Esophagus muscularis mucosa (tissue), 4 donors: Measurements from ENCODE around the gene HEATR1. TPM values are rescaled to one million over a fixed set of nuclear protein-coding genes. Genes with fewer than 3 reads are reported as not detected.
"Not testable (repeated sequence)": the region's sequence is repeated elsewhere in the genome, so short reads cannot be mapped to it uniquely, and the experiment has no call there.

Experiments used
- DNase-seq: peaks from one replicate; pipeline ENCODE4 v3.0.0-alpha.2; 2017; ENCODE audit errors: extremely low spot score
- H3K27ac ChIP-seq, 4 donors: fragments of 200-600 bp; sonication (generic); replicated peaks in 1 of 4; 1 replicate in 3 of 4; 2 replicates in 1 of 4; pipeline ENCODE4 v1.5.1; 2016 to 2019; ENCODE audit warnings: mild to moderate bottlenecking in 1 of 4
- H3K27me3 ChIP-seq, 4 donors: fragments of 200-600 bp; sonication (generic); one replicate each; pipeline versions ENCODE4 v1.5.1 to v1.6.0; 2016 to 2019
- H3K36me3 ChIP-seq, 4 donors: fragments of 200-600 bp; sonication (generic); one replicate each; pipeline ENCODE4 v1.5.1; 2016 to 2019
- H3K4me1 ChIP-seq, 4 donors: fragments of 200-600 bp; sonication (generic); one replicate each; pipeline ENCODE4 v1.5.1; 2016 to 2019
- H3K4me3 ChIP-seq, 4 donors: fragments of 200-600 bp; sonication (generic); 1 replicate in 2 of 4; 2 replicates in 2 of 4; pipeline ENCODE4 v1.5.1; 2016 to 2019; ENCODE audit warnings: mild to moderate bottlenecking in 4 of 4, moderate library complexity in 1 of 4
- H3K9me3 ChIP-seq, 4 donors: fragments of 200-600 bp; sonication (generic); 1 replicate in 3 of 4; 2 replicates in 1 of 4; pipeline ENCODE4 v1.5.1; 2016 to 2019
- CTCF ChIP-seq, 3 experiments: fragments of 200-600 bp in 2 of 3; fragments of 450-650 bp in 1 of 3; sonication (generic) in 2 of 3; IDR thresholded peaks; one replicate each; pipeline ENCODE4 v1.5.1; 2017 to 2019; ENCODE audit warnings: antibody characterized with exemption in 3 of 3, mild to moderate bottlenecking in 2 of 3, moderate library complexity in 1 of 3
- EP300 ChIP-seq: sonication (generic); formaldehyde crosslinking; IDR thresholded peaks from one replicate; pipeline ENCODE4 v1.6.1; 2017; ENCODE audit warnings: antibody characterized with exemption
- POLR2A ChIP-seq: fragments of 450-650 bp; IDR thresholded peaks from one replicate; pipeline ENCODE4 v1.6.1; 2017; ENCODE audit warnings: antibody characterized with exemption, moderate library complexity, mild to moderate bottlenecking, low read depth
- POLR2AphosphoS5 ChIP-seq, 2 donors: sonication (generic); formaldehyde crosslinking; IDR thresholded peaks; one replicate each; pipeline ENCODE4 v1.6.1; 2017; ENCODE audit warnings: antibody characterized with exemption in 2 of 2
- WGBS: methylation state at CpG from one replicate; pipeline ENCODE4 v1.1.5; 2018; 5-methylcytosine and 5-hydroxymethylcytosine counted together
- intact Hi-C: fragments of 100-400 bp; cut with DNase I; formaldehyde crosslinking; loops from one replicate; pipeline ENCODE4 v1.15.1; 2023
- total RNA-seq, 4 donors: library from RNA; depleted of rRNA; stranded (reverse); fragments of >200 nt; gene quantifications; one replicate each; pipeline versions ENCODE4 v1.1.0 to v1.2.1, GENCODE V29; 2016

Gene HEATR1
- total RNA-seq, 4 donors from 2014 or later: 15.2 to 17.2 (median 16.3) TPM

GRCh38 chr1:236615399-236616148 lies 11.3 kb upstream of the HEATR1 start:
- peaks cover 0 to 8% (median 0%) of the 10 kb centered on the region in 4 donors for H3K27me3 ChIP-seq
- no peaks in the 10 kb centered on the region for H3K4me1 ChIP-seq
- no peak for DNase-seq
- no peaks in the 10 kb centered on the region for H3K36me3 ChIP-seq
- TF ChIP-seq POLR2A: no peak
- no peak for TF ChIP-seq EP300
- no peak for TF ChIP-seq CTCF (IDR thresholded peaks at IDR 0.05)
- TF ChIP-seq POLR2AphosphoS5 (IDR thresholded peaks at IDR 0.05): no peak
- H3K4me3 ChIP-seq: no peak overlapping the region
- no peaks in the 10 kb centered on the region for H3K9me3 ChIP-seq
- WGBS: 88% methylated on average over 12 of the region's 12 CpGs
- no peak overlapping the region for H3K27ac ChIP-seq
- intact Hi-C loops: no loop called here

GRCh38 chr1:236612349-236612748 lies 8.0 kb upstream of the HEATR1 start:
- TF ChIP-seq POLR2A (no peak), POLR2AphosphoS5 (IDR thresholded peaks at IDR 0.05) (no peak), CTCF (IDR thresholded peaks at IDR 0.05) (no peak), EP300 (no peak)
- 97% methylated on average over 1 of the region's 1 CpG for WGBS
- no peaks in the 10 kb centered on the region for H3K36me3 ChIP-seq
- H3K27me3 ChIP-seq: peaks cover 0 to 12% (median 0%) of the 10 kb centered on the region in 4 donors
- intact Hi-C loops: loop anchor here (5.0 kb wide), 1 partner anchor 160 kb away; no protein-coding TSS in a partner anchor
- no peaks in the 10 kb centered on the region for H3K4me1 ChIP-seq
- DNase-seq: no peak
- H3K9me3 ChIP-seq: no peaks in the 10 kb centered on the region
- H3K4me3 ChIP-seq: no peak overlapping the region
- H3K27ac ChIP-seq: no peak overlapping the region

GRCh38 chr1:236608930-236609726 lies 4.8 kb upstream of the HEATR1 start:
- intact Hi-C loops: loop anchor here (10.0 kb wide), 2 partner anchors 186 to 956 kb away; partner anchors contain the start of gene MTR
- WGBS: 28% methylated on average over 5 of the region's 5 CpGs

GRCh38 chr1:236607597-236607996 lies 3.3 kb upstream of the HEATR1 start:
- not testable (repeated sequence) for H3K9me3 ChIP-seq, H3K27ac ChIP-seq, H3K36me3 ChIP-seq, H3K27me3 ChIP-seq, DNase-seq, H3K4me3 ChIP-seq
- intact Hi-C loops: loop anchor here (10.0 kb wide), 2 partner anchors 187 to 957 kb away; partner anchors contain the start of gene MTR
- WGBS: 94% methylated on average over 10 of the region's 10 CpGs
- peaks cover 7 to 19% (median 18%) of the 10 kb centered on the region in 4 donors for H3K4me1 ChIP-seq

More at GRCh38 chr1:236608930-236609726, 4.8 kb upstream of the HEATR1 start:
- no peaks in the 10 kb centered on the region for H3K36me3 ChIP-seq
- peaks cover 0 to 6% (median 5%) of the 10 kb centered on the region in 4 donors for H3K4me1 ChIP-seq
- H3K9me3 ChIP-seq: no peaks in the 10 kb centered on the region
- no peak for DNase-seq
- H3K27me3 ChIP-seq: peaks cover 0 to 7% (median 0%) of the 10 kb centered on the region in 4 donors
- TF ChIP-seq CTCF (IDR thresholded peaks at IDR 0.05) (peak; percentile 63), EP300 (no peak), POLR2A (no peak)
- no peak overlapping the region for H3K27ac ChIP-seq
- H3K4me3 ChIP-seq: no peak overlapping the region
